ENCODE data around the gene ASTN2.
A peak's percentile ranks its signal among the peaks of the same experiment; 100 is the strongest.

Gene ASTN2

GRCh38 chr9:116405321-116405720, 1009.5 kb downstream of the ASTN2 start:
- Histone ChIP-seq H3K36me3 (ENCODE audit: control insufficient read depth, low read length) (no peaks in the 10 kb centered on the region), H3F3A (ENCODE audit: control insufficient read depth, insufficient read depth) (no peaks in the 10 kb centered on the region), H3K27me3 (ENCODE audit: control insufficient read depth, low read length) (no peaks in the 10 kb centered on the region), H3K79me2 (ENCODE audit: control insufficient read depth, low read length) (no peaks in the 10 kb centered on the region), H3K4me3 (ENCODE audit: low read length) (no peak overlapping the region), H3K9me2 (replicated peaks; ENCODE audit: control insufficient read depth, low read length) (no peaks in the 10 kb centered on the region), H3K9me3 (ENCODE audit: control insufficient read depth, insufficient read depth, low read length) (no peaks in the 10 kb centered on the region), H3K4me2 (ENCODE audit: low read length) (no peak overlapping the region), H4K20me1 (ENCODE audit: control insufficient read depth, insufficient read depth, low read depth, low read length) (no peaks in the 10 kb centered on the region), H3K27ac (ENCODE audit: low read depth, low read length) (no peak overlapping the region), H3K4me1 (ENCODE audit: control insufficient read depth, low read length) (no peaks in the 10 kb centered on the region)
- TF ChIP-seq EZH2phosphoT487 (IDR thresholded peaks at IDR 0.05; ENCODE audit: borderline replicate concordance, low read length) (no peak), CTCF (IDR thresholded peaks at IDR 0.05; ENCODE audit: low read depth, low read length, poor library complexity, severe bottlenecking) (no peak)

GRCh38 chr9:116404228-116404627, 1010.6 kb downstream of the ASTN2 start:
- no peaks in the 10 kb centered on the region for H3K79me2 ChIP-seq (ENCODE audit: control insufficient read depth, low read length)
- no peak overlapping the region for H3K4me3 ChIP-seq (ENCODE audit: low read length)
- no peaks in the 10 kb centered on the region for H4K20me1 ChIP-seq (ENCODE audit: control insufficient read depth, insufficient read depth, low read depth, low read length)
- H3F3A ChIP-seq (ENCODE audit: control insufficient read depth, insufficient read depth), result no peaks in the 10 kb centered on the region
- H3K9me2 ChIP-seq (replicated peaks; ENCODE audit: control insufficient read depth, low read length), result no peaks in the 10 kb centered on the region
- TF ChIP-seq EZH2phosphoT487 (IDR thresholded peaks at IDR 0.05; ENCODE audit: borderline replicate concordance, low read length) (no peak), CTCF (IDR thresholded peaks at IDR 0.05; ENCODE audit: low read depth, low read length, poor library complexity, severe bottlenecking) (no peak)
- H3K27ac ChIP-seq (ENCODE audit: low read depth, low read length), result no peak overlapping the region
- H3K4me1 ChIP-seq (ENCODE audit: control insufficient read depth, low read length), result no peaks in the 10 kb centered on the region
- H3K27me3 ChIP-seq (ENCODE audit: control insufficient read depth, low read length), result no peaks in the 10 kb centered on the region
- H3K36me3 ChIP-seq (ENCODE audit: control insufficient read depth, low read length), result no peaks in the 10 kb centered on the region
- H3K4me2 ChIP-seq (ENCODE audit: low read length), result no peak overlapping the region
- no peaks in the 10 kb centered on the region for H3K9me3 ChIP-seq (ENCODE audit: control insufficient read depth, insufficient read depth, low read length)

- TF ChIP-seq EZH2phosphoT487 (IDR thresholded peaks at IDR 0.05; ENCODE audit: borderline replicate concordance, low read length) (no peak), CTCF (IDR thresholded peaks at IDR 0.05; ENCODE audit: low read depth, low read length, poor library complexity, severe bottlenecking) (no peak)
- Histone ChIP-seq H3K27ac (ENCODE audit: low read depth, low read length) (no peak overlapping the region), H3K9me3 (ENCODE audit: control insufficient read depth, insufficient read depth, low read length) (no peaks in the 10 kb centered on the region), H3K4me3 (ENCODE audit: low read length) (no peak overlapping the region), H3K27me3 (ENCODE audit: control insufficient read depth, low read length) (no peaks in the 10 kb centered on the region), H3K9me2 (replicated peaks; ENCODE audit: control insufficient read depth, low read length) (no peaks in the 10 kb centered on the region), H3K36me3 (ENCODE audit: control insufficient read depth, low read length) (no peaks in the 10 kb centered on the region), H3K4me1 (ENCODE audit: control insufficient read depth, low read length) (no peaks in the 10 kb centered on the region), H3F3A (ENCODE audit: control insufficient read depth, insufficient read depth) (no peaks in the 10 kb centered on the region), H4K20me1 (ENCODE audit: control insufficient read depth, insufficient read depth, low read depth, low read length) (no peaks in the 10 kb centered on the region), H3K79me2 (ENCODE audit: control insufficient read depth, low read length) (no peaks in the 10 kb centered on the region), H3K4me2 (ENCODE audit: low read length) (no peak overlapping the region)
These were observed 1011.7 kb downstream of the ASTN2 start for GRCh38 chr9:116403171-116403570.

- no peaks in the 10 kb centered on the region for H3K27me3 ChIP-seq (ENCODE audit: control insufficient read depth, low read length)
- H4K20me1 ChIP-seq (ENCODE audit: control insufficient read depth, insufficient read depth, low read depth, low read length), result no peaks in the 10 kb centered on the region
- H3K36me3 ChIP-seq (ENCODE audit: control insufficient read depth, low read length), result no peaks in the 10 kb centered on the region
- H3K27ac ChIP-seq (ENCODE audit: low read depth, low read length), result no peak overlapping the region
- H3K4me1 ChIP-seq (ENCODE audit: control insufficient read depth, low read length), result peaks cover 14% of the 10 kb centered on the region
- TF ChIP-seq CTCF (IDR thresholded peaks at IDR 0.05; ENCODE audit: low read depth, low read length, poor library complexity, severe bottlenecking) (no peak), EZH2phosphoT487 (IDR thresholded peaks at IDR 0.05; ENCODE audit: borderline replicate concordance, low read length) (no peak)
- peak overlapping the region; percentile 28; the same call in 1 of the 2 replicates for H3K4me2 ChIP-seq (ENCODE audit: low read length)
- no peak overlapping the region for H3K4me3 ChIP-seq (ENCODE audit: low read length)
- no peaks in the 10 kb centered on the region for H3K9me3 ChIP-seq (ENCODE audit: control insufficient read depth, insufficient read depth, low read length)
- no peaks in the 10 kb centered on the region for H3K79me2 ChIP-seq (ENCODE audit: control insufficient read depth, low read length)
- H3F3A ChIP-seq (ENCODE audit: control insufficient read depth, insufficient read depth), result no peaks in the 10 kb centered on the region
- no peaks in the 10 kb centered on the region; the same call in 1 of the 2 replicates for H3K9me2 ChIP-seq (replicated peaks; ENCODE audit: control insufficient read depth, low read length)
These were observed 1019.2 kb downstream of the ASTN2 start for GRCh38 chr9:116395699-116396037.

Data from DOHH2 (cell line).